ENCODE data around the gene MLLT10.

The MLLT10 gene

DNA sequence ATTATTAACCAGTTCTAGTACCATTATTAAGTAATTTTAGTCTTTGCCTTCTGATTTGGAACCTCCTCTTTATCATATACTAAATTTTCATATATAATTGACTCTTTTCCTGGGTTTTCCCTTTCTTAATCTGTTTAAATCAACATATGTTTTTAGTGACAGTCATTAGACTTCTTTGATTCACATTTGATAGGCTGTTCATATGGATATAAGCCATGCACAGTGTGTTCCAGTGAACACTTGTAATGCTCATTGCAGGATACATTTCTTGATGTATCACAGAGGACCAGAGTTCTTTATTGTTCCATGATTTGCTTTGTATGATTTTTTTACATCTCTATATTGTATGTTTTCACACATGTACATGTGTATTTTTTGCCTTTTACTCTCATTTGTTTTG is 114.0 kb downstream of the MLLT10 start:
- Histone ChIP-seq H3K27ac (ENCODE audit: low read length) (no peak overlapping the region), H3K4me3 (ENCODE audit: low read length) (no peak overlapping the region), H3K36me3 (ENCODE audit: insufficient read depth, low read depth, low read length) (peaks cover 16% of the 10 kb centered on the region)

DNA sequence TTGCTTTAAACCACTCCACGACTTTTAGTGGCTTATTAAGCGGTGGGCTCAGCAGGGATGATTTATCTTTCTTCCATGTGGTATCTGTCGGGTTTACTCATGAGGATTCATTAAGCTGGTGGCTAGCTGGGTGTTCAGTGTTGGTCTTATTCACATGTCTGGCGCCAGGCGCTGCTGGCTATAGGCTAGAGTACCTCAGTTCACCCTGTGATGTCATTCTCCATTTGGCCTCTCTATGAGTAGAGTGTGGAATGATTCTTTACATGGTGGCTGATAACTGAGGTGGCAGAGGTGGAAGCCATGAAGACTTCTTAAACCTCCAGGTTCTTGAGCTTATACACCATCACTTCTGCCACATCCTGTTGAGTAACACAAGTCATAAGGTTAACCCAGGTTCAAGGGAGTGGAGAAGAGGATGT is 115.4 kb downstream of the MLLT10 start:
- H3K27ac ChIP-seq (ENCODE audit: low read length), result no peak overlapping the region
- H3K9me3 ChIP-seq (ENCODE audit: insufficient read depth, low read depth, low read length), result no peaks in the 10 kb centered on the region
- no peak overlapping the region for H3K9ac ChIP-seq (ENCODE audit: low read depth, low read length)
- H3K4me3 ChIP-seq (ENCODE audit: low read length), result no peak overlapping the region
- no peaks in the 10 kb centered on the region for H3K27me3 ChIP-seq (ENCODE audit: insufficient read depth, low read length)
- peaks cover 26% of the 10 kb centered on the region for H3K36me3 ChIP-seq (ENCODE audit: insufficient read depth, low read depth, low read length)
- H3K4me1 ChIP-seq (ENCODE audit: insufficient read depth, low read length), result no peaks in the 10 kb centered on the region

More for the DNA sequence above, 114.0 kb downstream of the MLLT10 start:
- no peaks in the 10 kb centered on the region for H3K9me3 ChIP-seq (ENCODE audit: insufficient read depth, low read depth, low read length)
- H3K9ac ChIP-seq (ENCODE audit: low read depth, low read length), result no peak overlapping the region
- H3K27me3 ChIP-seq (ENCODE audit: insufficient read depth, low read length), result no peaks in the 10 kb centered on the region
- no peaks in the 10 kb centered on the region for H3K4me1 ChIP-seq (ENCODE audit: insufficient read depth, low read length)

DNA sequence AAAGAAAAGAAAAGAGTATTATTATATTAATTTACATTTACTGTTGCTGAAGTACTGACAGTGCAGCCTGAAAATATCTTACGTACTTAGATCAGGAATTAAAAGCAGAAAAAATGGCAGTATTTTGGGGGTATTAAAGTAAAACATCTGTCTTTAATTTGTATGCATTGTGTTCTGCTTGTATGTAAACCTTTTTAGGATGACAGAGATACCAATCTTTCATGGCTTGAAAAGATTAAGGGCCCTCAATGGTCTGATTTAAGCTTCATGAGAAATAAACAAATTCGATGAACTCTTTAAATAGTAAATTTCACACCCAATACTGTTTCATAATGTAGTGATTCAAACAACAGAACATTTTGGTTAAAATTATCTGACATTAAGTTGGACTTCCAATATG is 116.3 kb downstream of the MLLT10 start:
- H3K9ac ChIP-seq (ENCODE audit: low read depth, low read length), result no peak overlapping the region
- H3K4me1 ChIP-seq (ENCODE audit: insufficient read depth, low read length), result no peaks in the 10 kb centered on the region
- no peaks in the 10 kb centered on the region for H3K9me3 ChIP-seq (ENCODE audit: insufficient read depth, low read depth, low read length)
- no peak overlapping the region for H3K27ac ChIP-seq (ENCODE audit: low read length)
- no peak overlapping the region for H3K4me3 ChIP-seq (ENCODE audit: low read length)
- peaks cover 26% of the 10 kb centered on the region for H3K36me3 ChIP-seq (ENCODE audit: insufficient read depth, low read depth, low read length)
- no peaks in the 10 kb centered on the region for H3K27me3 ChIP-seq (ENCODE audit: insufficient read depth, low read length)

DNA sequence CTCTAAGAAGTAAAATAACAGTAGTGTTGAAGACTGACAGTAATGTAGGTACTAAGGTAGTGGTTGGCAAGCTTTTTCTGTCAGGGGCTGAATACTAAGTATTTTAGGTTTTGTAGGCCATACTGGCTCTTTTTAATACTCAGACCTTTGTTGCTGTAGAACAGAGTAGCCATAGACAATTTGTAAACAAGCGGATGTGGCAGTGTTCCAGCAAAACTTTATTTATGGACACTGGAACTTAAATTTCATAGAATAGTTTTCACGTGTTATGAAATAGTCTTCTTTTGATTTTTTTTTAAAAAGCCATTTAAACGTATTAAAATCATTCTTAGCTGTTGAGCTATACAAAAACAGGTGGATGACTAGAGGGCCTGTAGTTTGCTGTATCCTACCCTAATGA is 121.2 kb downstream of the MLLT10 start:
- Histone ChIP-seq H3K4me1 (ENCODE audit: insufficient read depth, low read length) (no peaks in the 10 kb centered on the region), H3K27ac (ENCODE audit: low read length) (no peak overlapping the region), H3K4me3 (ENCODE audit: low read length) (no peak overlapping the region), H3K9me3 (ENCODE audit: insufficient read depth, low read depth, low read length) (no peaks in the 10 kb centered on the region), H3K27me3 (ENCODE audit: insufficient read depth, low read length) (no peaks in the 10 kb centered on the region), H3K9ac (ENCODE audit: low read depth, low read length) (no peak overlapping the region), H3K36me3 (ENCODE audit: insufficient read depth, low read depth, low read length) (peaks cover 22% of the 10 kb centered on the region)

DNA sequence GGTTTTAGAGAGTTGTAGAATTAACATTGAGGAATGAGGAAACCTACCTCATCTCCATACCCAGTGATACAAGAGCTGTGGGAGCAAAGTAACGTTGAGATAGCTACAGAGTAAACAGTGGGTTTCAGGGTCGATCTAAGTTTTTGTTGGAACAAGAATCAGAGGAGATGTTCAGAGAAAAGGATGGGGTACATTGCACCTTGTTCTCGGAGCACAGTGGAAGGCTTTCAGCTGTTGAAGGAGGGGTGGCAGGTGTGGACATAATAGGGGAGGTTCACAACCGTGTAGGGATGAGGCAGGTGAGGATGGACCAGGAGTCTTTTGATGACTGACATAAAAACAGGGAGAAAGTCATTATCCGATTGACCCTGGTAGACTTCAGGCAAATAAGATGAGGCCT is 121.7 kb downstream of the MLLT10 start:
- no peak overlapping the region for H3K27ac ChIP-seq (ENCODE audit: low read length)
- no peak overlapping the region for H3K4me3 ChIP-seq (ENCODE audit: low read length)
- no peaks in the 10 kb centered on the region for H3K27me3 ChIP-seq (ENCODE audit: insufficient read depth, low read length)
- H3K4me1 ChIP-seq (ENCODE audit: insufficient read depth, low read length), result no peaks in the 10 kb centered on the region
- no peak overlapping the region for H3K9ac ChIP-seq (ENCODE audit: low read depth, low read length)
- peaks cover 22% of the 10 kb centered on the region for H3K36me3 ChIP-seq (ENCODE audit: insufficient read depth, low read depth, low read length)
- no peaks in the 10 kb centered on the region for H3K9me3 ChIP-seq (ENCODE audit: insufficient read depth, low read depth, low read length)

DNA sequence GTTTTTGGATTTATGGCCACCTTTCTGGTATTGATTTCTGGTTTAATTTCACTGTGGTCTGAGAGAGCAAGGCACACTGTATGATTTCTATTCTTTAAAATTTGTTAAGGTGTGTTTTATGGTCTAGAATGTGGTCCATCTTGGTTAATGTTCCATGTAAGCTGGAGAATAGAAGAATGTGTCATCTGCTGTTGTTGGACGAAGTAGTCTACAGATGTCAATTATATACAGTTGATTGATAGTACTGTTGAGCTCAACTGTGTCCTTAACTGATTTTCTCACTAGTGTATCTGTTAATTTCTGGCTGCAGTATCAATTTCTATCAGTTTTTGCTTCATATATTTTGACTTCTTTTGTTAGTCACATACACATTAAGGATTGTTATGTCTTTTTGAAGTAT is 127.1 kb downstream of the MLLT10 start:
- Histone ChIP-seq H3K27me3 (ENCODE audit: insufficient read depth, low read length) (no peaks in the 10 kb centered on the region), H3K36me3 (ENCODE audit: insufficient read depth, low read depth, low read length) (no peaks in the 10 kb centered on the region; the same call in 1 of the 2 replicates), H3K27ac (ENCODE audit: low read length) (no peak overlapping the region), H3K4me3 (ENCODE audit: low read length) (no peak overlapping the region), H3K9ac (ENCODE audit: low read depth, low read length) (no peak overlapping the region), H3K9me3 (ENCODE audit: insufficient read depth, low read depth, low read length) (no peaks in the 10 kb centered on the region), H3K4me1 (ENCODE audit: insufficient read depth, low read length) (0 out of 2 replicates have a peak, but pooled peaks cover 4% of the 10 kb centered on the region)

DNA sequence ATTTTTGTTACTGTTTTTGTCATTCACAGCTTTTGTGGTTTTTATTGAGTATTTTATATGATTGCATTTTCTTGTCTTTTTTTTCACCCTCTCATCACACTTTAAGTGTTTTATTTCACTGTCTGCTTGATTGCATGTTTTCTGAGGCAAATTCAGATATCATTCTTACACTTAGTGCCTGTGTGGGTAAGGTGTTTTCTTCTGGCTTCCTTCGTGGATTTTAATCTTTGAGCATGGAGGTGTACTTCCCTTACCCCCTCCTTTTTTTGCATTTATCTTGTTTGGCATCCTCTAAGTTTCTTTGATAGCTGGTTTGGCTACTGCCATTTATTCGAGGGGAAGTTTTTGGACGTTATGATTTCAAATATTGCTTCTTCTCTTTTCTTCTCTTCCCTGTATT is 127.9 kb downstream of the MLLT10 start:
- Histone ChIP-seq H3K9ac (ENCODE audit: low read depth, low read length) (no peak overlapping the region), H3K4me1 (ENCODE audit: insufficient read depth, low read length) (peaks cover 7% of the 10 kb centered on the region; the same call in 1 of the 2 replicates), H3K27me3 (ENCODE audit: insufficient read depth, low read length) (no peaks in the 10 kb centered on the region), H3K36me3 (ENCODE audit: insufficient read depth, low read depth, low read length) (no peaks in the 10 kb centered on the region; the same call in 1 of the 2 replicates), H3K27ac (ENCODE audit: low read length) (no peak overlapping the region), H3K4me3 (ENCODE audit: low read length) (no peak overlapping the region), H3K9me3 (ENCODE audit: insufficient read depth, low read depth, low read length) (no peaks in the 10 kb centered on the region)

DNA sequence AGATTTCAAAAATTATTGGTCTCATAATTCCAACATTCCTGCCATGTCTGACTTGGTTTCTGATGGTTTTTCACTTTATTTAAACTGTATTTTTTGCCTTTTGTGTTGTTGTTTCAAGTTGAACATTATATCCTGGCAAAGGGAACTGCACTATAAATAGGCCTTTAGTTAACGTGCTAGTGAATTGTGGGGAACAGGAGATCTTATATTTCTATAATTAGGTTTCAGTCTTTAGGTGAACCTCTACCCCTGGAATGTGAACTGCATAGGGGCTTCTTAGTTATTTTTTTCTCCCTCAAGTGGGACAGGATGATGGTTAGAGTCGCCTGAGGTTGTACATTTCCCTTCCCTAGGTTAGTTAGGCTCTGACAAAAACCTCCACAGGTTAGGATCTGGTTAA is 128.6 kb downstream of the MLLT10 start:
- Histone ChIP-seq H3K9ac (ENCODE audit: low read depth, low read length) (no peak overlapping the region; the same call in 1 of the 2 replicates), H3K9me3 (ENCODE audit: insufficient read depth, low read depth, low read length) (no peaks in the 10 kb centered on the region), H3K27me3 (ENCODE audit: insufficient read depth, low read length) (no peaks in the 10 kb centered on the region), H3K4me3 (ENCODE audit: low read length) (no peak overlapping the region), H3K36me3 (ENCODE audit: insufficient read depth, low read depth, low read length) (no peaks in the 10 kb centered on the region; the same call in 1 of the 2 replicates), H3K27ac (ENCODE audit: low read length) (no peak overlapping the region), H3K4me1 (ENCODE audit: insufficient read depth, low read length) (peaks cover 8% of the 10 kb centered on the region; the same call in 1 of the 2 replicates)

DNA sequence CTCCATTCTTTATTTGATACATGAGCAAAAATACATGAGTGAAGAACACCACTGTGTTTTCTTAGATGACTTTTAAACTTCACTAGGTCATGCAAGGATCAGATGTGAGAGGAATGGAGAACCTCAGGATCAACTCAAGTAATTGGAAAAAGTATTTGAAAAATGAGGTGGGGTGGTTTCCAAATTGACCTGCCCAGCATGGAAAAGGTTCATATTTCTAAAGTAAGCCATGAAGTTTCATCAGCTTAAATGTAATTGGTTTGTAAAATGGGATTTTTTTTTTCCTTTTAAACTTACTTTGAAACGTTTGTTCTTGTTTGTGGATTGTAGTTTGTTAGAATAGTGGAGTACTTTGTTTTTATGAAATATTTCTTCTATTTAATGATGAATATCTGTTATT is 134.8 kb downstream of the MLLT10 start:
- Histone ChIP-seq H3K36me3 (ENCODE audit: insufficient read depth, low read depth, low read length) (peaks cover 6% of the 10 kb centered on the region; the same call in 1 of the 2 replicates), H3K27me3 (ENCODE audit: insufficient read depth, low read length) (no peaks in the 10 kb centered on the region), H3K9me3 (ENCODE audit: insufficient read depth, low read depth, low read length) (no peaks in the 10 kb centered on the region), H3K4me3 (ENCODE audit: low read length) (no peak overlapping the region), H3K4me1 (ENCODE audit: insufficient read depth, low read length) (peaks cover 8% of the 10 kb centered on the region; the same call in 1 of the 2 replicates), H3K9ac (ENCODE audit: low read depth, low read length) (no peak overlapping the region), H3K27ac (ENCODE audit: low read length) (no peak overlapping the region)

DNA sequence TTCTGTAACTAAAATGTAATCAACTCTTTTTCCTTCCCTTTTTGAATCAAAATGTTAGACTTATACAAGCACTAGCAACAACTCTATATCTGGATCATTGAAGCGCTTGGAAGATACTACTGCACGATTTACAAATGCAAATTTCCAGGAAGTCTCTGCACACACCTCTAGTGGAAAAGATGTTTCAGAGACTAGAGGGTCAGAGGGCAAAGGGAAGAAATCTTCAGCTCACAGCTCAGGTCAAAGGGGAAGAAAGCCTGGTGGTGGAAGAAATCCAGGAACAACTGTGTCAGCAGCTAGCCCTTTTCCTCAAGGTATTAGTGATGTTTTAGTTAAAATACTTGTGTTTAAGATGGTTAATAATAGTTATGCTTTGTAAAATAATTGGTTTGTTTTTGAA is 136.4 kb downstream of the MLLT10 start:
- H3K36me3 ChIP-seq (ENCODE audit: insufficient read depth, low read depth, low read length), result peaks cover 7% of the 10 kb centered on the region; the same call in 1 of the 2 replicates
- no peak overlapping the region for H3K4me3 ChIP-seq (ENCODE audit: low read length)
- no peaks in the 10 kb centered on the region for H3K27me3 ChIP-seq (ENCODE audit: insufficient read depth, low read length)
- H3K9ac ChIP-seq (ENCODE audit: low read depth, low read length), result no peak overlapping the region
- H3K4me1 ChIP-seq (ENCODE audit: insufficient read depth, low read length), result peaks cover 8% of the 10 kb centered on the region; the same call in 1 of the 2 replicates
- no peak overlapping the region for H3K27ac ChIP-seq (ENCODE audit: low read length)
- H3K9me3 ChIP-seq (ENCODE audit: insufficient read depth, low read depth, low read length), result no peaks in the 10 kb centered on the region

DNA sequence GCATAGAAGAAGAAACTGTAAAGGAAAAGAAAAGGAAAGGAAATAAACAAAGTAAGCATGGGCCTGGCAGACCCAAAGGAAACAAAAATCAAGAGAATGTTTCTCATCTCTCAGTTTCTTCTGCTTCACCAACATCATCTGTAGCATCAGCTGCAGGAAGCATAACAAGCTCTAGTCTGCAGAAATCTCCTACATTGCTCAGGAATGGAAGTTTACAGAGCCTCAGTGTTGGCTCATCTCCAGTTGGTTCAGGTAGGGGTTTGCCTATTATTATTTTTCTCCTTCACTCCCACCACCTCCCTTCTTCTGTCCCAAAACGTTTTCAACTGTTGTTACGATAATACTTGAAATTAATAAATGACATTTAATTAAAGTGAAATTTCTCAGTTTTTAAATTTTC is 139.6 kb downstream of the MLLT10 start:
- no peak overlapping the region for H3K9ac ChIP-seq (ENCODE audit: low read depth, low read length)
- no peak overlapping the region for H3K27ac ChIP-seq (ENCODE audit: low read length)
- H3K36me3 ChIP-seq (ENCODE audit: insufficient read depth, low read depth, low read length), result peaks cover 7% of the 10 kb centered on the region; the same call in 1 of the 2 replicates
- H3K4me1 ChIP-seq (ENCODE audit: insufficient read depth, low read length), result peaks cover under 1% of the 10 kb centered on the region; the same call in 1 of the 2 replicates
- no peaks in the 10 kb centered on the region for H3K27me3 ChIP-seq (ENCODE audit: insufficient read depth, low read length)
- H3K9me3 ChIP-seq (ENCODE audit: insufficient read depth, low read depth, low read length), result no peaks in the 10 kb centered on the region
- H3K4me3 ChIP-seq (ENCODE audit: low read length), result no peak overlapping the region

DNA sequence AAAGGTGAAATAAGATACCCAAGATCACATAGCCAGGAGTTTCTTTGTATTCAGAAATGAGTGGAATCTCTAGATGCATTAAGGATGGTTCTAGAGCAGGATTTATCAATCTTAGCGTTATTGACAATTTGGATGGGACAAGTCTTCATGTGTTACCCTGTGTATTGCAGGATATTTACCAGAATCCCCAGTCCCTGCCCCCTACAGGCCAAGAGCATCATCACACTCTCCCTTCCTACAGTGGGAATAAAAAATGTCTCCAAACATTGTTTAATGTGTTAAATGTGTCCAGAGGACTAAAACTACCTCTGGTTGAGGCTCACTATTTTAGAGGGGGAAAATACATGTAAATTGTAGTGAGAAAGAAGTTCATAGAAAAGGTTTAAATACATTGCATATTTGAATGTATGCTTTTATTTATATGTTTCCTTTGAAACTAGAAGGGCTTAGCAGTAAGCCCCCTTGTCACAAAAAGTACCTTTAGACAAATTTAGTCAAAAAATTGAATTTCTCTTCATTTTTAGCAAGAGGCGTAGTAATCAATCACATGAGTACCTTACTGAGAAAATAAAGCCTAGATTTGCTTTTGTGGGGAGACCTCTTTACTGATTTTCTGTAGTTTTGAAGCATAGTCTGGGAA is 141.2 kb downstream of the MLLT10 start:
- no peak overlapping the region for H3K9ac ChIP-seq (ENCODE audit: low read depth, low read length)
- H3K36me3 ChIP-seq (ENCODE audit: insufficient read depth, low read depth, low read length), result peaks cover 7% of the 10 kb centered on the region; the same call in 1 of the 2 replicates
- no peaks in the 10 kb centered on the region for H3K27me3 ChIP-seq (ENCODE audit: insufficient read depth, low read length)
- H3K4me1 ChIP-seq (ENCODE audit: insufficient read depth, low read length), result no peaks in the 10 kb centered on the region
- no peaks in the 10 kb centered on the region for H3K9me3 ChIP-seq (ENCODE audit: insufficient read depth, low read depth, low read length)
- H3K4me3 ChIP-seq (ENCODE audit: low read length), result no peak overlapping the region
- H3K27ac ChIP-seq (ENCODE audit: low read length), result no peak overlapping the region

Data from iPS-20b (cell line).